ENCODE data around the gene CYTH1.

DNA sequence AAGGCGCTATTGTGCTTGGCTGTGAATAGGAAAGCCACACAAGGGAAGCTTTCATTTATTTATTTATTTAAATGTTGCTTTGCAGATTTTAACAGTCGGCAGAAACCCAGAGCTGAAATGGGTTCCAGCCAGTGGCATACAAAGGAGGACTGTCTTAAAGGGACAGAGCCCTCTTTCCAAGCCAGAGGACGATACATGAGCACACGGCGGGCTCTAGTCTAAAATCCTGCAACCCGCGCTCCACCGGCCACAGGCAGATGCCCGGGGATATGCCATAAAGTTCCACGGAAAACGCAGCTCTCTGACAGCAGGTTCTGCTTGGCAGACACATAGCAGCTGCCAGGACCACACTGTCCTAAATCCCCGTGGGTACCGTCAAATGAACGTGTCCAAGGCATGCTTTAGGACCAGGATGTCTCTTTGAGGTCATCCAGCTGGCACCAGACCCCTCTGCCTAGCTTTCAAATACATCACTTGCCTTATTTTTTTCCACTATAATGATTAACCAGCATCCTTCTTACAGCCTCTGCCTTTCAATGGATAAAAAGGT, 64.6 kb downstream of the CYTH1 start:
- TF ChIP-seq, protein P1, sequence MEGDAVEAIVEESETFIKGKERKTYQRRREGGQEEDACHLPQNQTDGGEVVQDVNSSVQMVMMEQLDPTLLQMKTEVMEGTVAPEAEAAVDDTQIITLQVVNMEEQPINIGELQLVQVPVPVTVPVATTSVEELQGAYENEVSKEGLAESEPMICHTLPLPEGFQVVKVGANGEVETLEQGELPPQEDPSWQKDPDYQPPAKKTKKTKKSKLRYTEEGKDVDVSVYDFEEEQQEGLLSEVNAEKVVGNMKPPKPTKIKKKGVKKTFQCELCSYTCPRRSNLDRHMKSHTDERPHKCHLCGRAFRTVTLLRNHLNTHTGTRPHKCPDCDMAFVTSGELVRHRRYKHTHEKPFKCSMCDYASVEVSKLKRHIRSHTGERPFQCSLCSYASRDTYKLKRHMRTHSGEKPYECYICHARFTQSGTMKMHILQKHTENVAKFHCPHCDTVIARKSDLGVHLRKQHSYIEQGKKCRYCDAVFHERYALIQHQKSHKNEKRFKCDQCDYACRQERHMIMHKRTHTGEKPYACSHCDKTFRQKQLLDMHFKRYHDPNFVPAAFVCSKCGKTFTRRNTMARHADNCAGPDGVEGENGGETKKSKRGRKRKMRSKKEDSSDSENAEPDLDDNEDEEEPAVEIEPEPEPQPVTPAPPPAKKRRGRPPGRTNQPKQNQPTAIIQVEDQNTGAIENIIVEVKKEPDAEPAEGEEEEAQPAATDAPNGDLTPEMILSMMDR (IDR thresholded peaks at IDR 0.05; ENCODE audit: low read depth, low read length, missing input control) = no peak
- TF ChIP-seq FOXA1 (IDR thresholded peaks at IDR 0.05) (no peak), RXRA (IDR thresholded peaks at IDR 0.05) (no peak), RAD21 (IDR thresholded peaks at IDR 0.05) (no peak)
